ENCODE data around the gene TRAPPC6A. TPM values are rescaled to one million over a fixed set of nuclear protein-coding genes. Genes with fewer than 3 reads are reported as not detected.

The TRAPPC6A gene
- total and polyA plus RNA-seq, 2 of the 13 experiments (the other 11 are each of a cell fraction or from before 2014, with no cell fraction given) = 6.5 to 21.0 TPM

DNA sequence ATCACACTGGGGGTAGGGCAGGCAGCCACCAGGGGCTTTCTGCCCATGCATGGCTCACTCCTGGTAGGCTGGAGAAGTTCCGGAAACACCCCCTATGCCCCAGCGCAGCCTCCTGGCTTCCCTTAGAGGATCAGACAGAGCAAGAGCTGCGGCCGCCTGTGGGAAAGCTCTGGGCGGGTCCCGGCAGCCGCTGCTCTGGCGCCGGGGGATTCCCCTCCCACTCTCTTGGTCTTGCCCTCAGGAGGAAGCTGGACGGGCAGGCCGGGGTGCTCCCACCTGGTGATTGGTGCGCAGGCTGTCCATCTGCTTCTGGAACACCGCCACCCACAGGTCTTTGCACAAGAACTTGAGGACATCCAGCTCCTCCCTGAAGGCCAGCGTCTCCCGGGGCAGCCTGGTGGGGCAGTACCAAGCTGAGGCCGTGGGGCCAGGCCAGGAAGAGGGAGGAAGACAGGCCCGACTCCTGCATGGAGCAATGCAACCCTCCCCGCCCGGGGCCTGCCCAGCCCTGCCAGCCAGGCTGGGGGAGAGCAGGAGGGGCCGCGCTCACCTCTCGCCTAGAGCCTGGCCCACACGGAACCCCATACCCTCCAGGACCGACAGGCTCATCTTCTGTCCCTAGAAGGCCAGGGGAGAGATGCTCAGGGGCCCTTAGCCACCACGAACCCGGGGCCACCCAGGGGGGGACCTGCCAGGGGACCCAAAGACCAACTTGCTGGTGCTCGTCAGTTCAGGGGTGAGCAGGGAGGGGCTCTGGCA is 13.3 kb downstream of the TRAPPC6A start (continued):
- no peak for TF ChIP-seq UBTF (CRISPR knock-in tag; IDR thresholded peaks at IDR 0.05)
- TF ChIP-seq PHF8 (CRISPR knock-in tag; IDR thresholded peaks at IDR 0.05) = no peak; the same call in 1 of the 2 replicates
- no peak for TF ChIP-seq SMAD9 (CRISPR knock-in tag; IDR thresholded peaks at IDR 0.05)
- TF ChIP-seq ZNF460 (CRISPR knock-in tag; IDR thresholded peaks at IDR 0.05; ENCODE audit: borderline replicate concordance) = no peak
- peak; percentile 81 for TF ChIP-seq NFYC (CRISPR knock-in tag; IDR thresholded peaks at IDR 0.05)
- no peak for TF ChIP-seq ZNF670 (CRISPR knock-in tag; IDR thresholded peaks at IDR 0.05; ENCODE audit: borderline replicate concordance)
- no peak for TF ChIP-seq MAFG (CRISPR knock-in tag; IDR thresholded peaks at IDR 0.05)
- peak; percentile 62; the same call in 1 of the 2 replicates for TF ChIP-seq ZNF333 (CRISPR knock-in tag; IDR thresholded peaks at IDR 0.05; ENCODE audit: borderline replicate concordance)
- TF ChIP-seq ZFX (CRISPR knock-in tag; IDR thresholded peaks at IDR 0.05; ENCODE audit: low read depth) = peak; percentile 41; the same call in 1 of the 2 replicates
- no peak for TF ChIP-seq ZNF121 (CRISPR knock-in tag; IDR thresholded peaks at IDR 0.05)
- no peak for TF ChIP-seq ZBED4 (CRISPR knock-in tag; IDR thresholded peaks at IDR 0.05; ENCODE audit: borderline replicate concordance)
- no peak for TF ChIP-seq ZNF709 (CRISPR knock-in tag; IDR thresholded peaks at IDR 0.05)
- TF ChIP-seq ZNF296 (CRISPR knock-in tag; conservative IDR thresholded peaks at IDR 0.05) = no peak
- TF ChIP-seq HNF4G (IDR thresholded peaks at IDR 0.05; ENCODE audit: borderline replicate concordance, low read depth, low read length) = no peak
- no peak for TF ChIP-seq HNF4G (CRISPR knock-in tag; IDR thresholded peaks at IDR 0.05; ENCODE audit: borderline replicate concordance, low read depth)
- no peak for TF ChIP-seq BATF2 (CRISPR knock-in tag; IDR thresholded peaks at IDR 0.05)
- no peak for TF ChIP-seq NR1H2 (CRISPR knock-in tag; IDR thresholded peaks at IDR 0.05; ENCODE audit: borderline replicate concordance, low read depth)
- TF ChIP-seq ETV5 (CRISPR knock-in tag; IDR thresholded peaks at IDR 0.05; ENCODE audit: borderline replicate concordance) = peak; percentile 8; the same call in 1 of the 2 replicates
- no peak for TF ChIP-seq FOSL2 (CRISPR knock-in tag; IDR thresholded peaks at IDR 0.05)
- TF ChIP-seq SP1 (IDR thresholded peaks at IDR 0.05) = no peak
- no peak for TF ChIP-seq SP1 (CRISPR knock-in tag; IDR thresholded peaks at IDR 0.05)
- no peak for TF ChIP-seq ZNF773 (CRISPR knock-in tag; IDR thresholded peaks at IDR 0.05; ENCODE audit: borderline replicate concordance)

Data from HepG2 (cell line).